HepG2 (cell line): Measurements from ENCODE around the gene ARHGEF26. TPM values are rescaled to one million over a fixed set of nuclear protein-coding genes. Genes with fewer than 3 reads are reported as not detected.

Source experiments
- E2F2 ChIP-seq: sonication (generic); formaldehyde crosslinking; IDR thresholded peaks from 2 replicates; pipeline ENCODE4 v1.4.0; 2020; ENCODE audit warnings: missing genetic modification reagents, borderline replicate concordance
- HMGXB4 ChIP-seq, 2 experiments: sonication (generic) in 1 of 2; formaldehyde crosslinking in 1 of 2; IDR thresholded peaks; 2 replicates each; pipeline versions ENCODE4 v1.4.0 to v1.6.1; 2018 to 2020; ENCODE audit warnings: missing genetic modification reagents in 2 of 2, borderline replicate concordance in 1 of 2, low read depth in 1 of 2, mild to moderate bottlenecking in 1 of 2, missing biosample characterization in 1 of 2
- MLX ChIP-seq: IDR thresholded peaks from 2 replicates; pipeline ENCODE4 v1.6.1; 2016
- MYPOP ChIP-seq: sonication (generic); formaldehyde crosslinking; IDR thresholded peaks from 2 replicates; pipeline ENCODE4 v1.8.1; 2023; ENCODE audit warnings: mild to moderate bottlenecking, moderate library complexity, missing genetic modification reagents
- SAP130 ChIP-seq: IDR thresholded peaks from 2 replicates; pipeline ENCODE4 v1.6.1; 2016; ENCODE audit warnings: low read depth
- TBX2 ChIP-seq: sonication (generic); formaldehyde crosslinking; IDR thresholded peaks from 2 replicates; pipeline ENCODE4 v1.5.0; 2020; ENCODE audit warnings: missing genetic modification reagents, mild to moderate bottlenecking, borderline replicate concordance
- ZBTB39 ChIP-seq: sonication (generic); formaldehyde crosslinking; IDR thresholded peaks from 2 replicates; pipeline ENCODE4 v1.5.0; 2020; ENCODE audit warnings: missing genetic modification reagents
- ZBTB7A ChIP-seq: sonication (generic); formaldehyde crosslinking; IDR thresholded peaks from 2 replicates; pipeline ENCODE4 v1.8.0; 2022; ENCODE audit warnings: mild to moderate bottlenecking, missing genetic modification reagents
- ZBTB7B ChIP-seq: sonication (generic); formaldehyde crosslinking; IDR thresholded peaks from 2 replicates; pipeline ENCODE4 v1.4.0; 2020; ENCODE audit warnings: missing genetic modification reagents
- ZNF280B ChIP-seq: sonication (generic); formaldehyde crosslinking; IDR thresholded peaks from 2 replicates; pipeline ENCODE4 v1.5.0; 2020; ENCODE audit warnings: missing genetic modification reagents, mild to moderate bottlenecking, borderline replicate concordance
- ZNF292 ChIP-seq: sonication (generic); formaldehyde crosslinking; IDR thresholded peaks from 2 replicates; pipeline ENCODE4 v1.8.1; 2022; ENCODE audit warnings: mild to moderate bottlenecking, low read depth, missing genetic modification reagents, borderline replicate concordance
- ZNF567 ChIP-seq: sonication (generic); formaldehyde crosslinking; IDR thresholded peaks from 2 replicates; pipeline ENCODE4 v1.8.1; 2023; ENCODE audit warnings: mild to moderate bottlenecking, missing genetic modification reagents, borderline replicate concordance
- ZNF616 ChIP-seq: sonication (generic); formaldehyde crosslinking; IDR thresholded peaks from 2 replicates; pipeline ENCODE4 v1.5.0; 2020; ENCODE audit warnings: low read depth, mild to moderate bottlenecking, missing genetic modification reagents
- polyA plus RNA-seq, 8 experiments: library from polyadenylated mRNA; depleted of rRNA in 3 of 8; stranded (reverse) in 7 of 8; unstranded in 1 of 8; fragments of >200 nt; fragmentation: Illumina TruSeq in 4 of 8; extraction: Trizol in 4 of 8; gene quantifications; 2 replicates each; pipeline versions ENCODE4 v1.2.1 to v1.2.3, GENCODE V29; 2011 to 2016; ENCODE audit warnings: low read depth in 4 of 8, missing spikeins in 1 of 8, mixed read lengths in 1 of 8; ENCODE audit not compliant: insufficient read depth in 1 of 8
- total RNA-seq, 5 experiments: library from RNA; depleted of rRNA; stranded (reverse); fragments of >200 nt; fragmentation: Illumina TruSeq; extraction: Trizol; gene quantifications; 2 replicates each; pipeline ENCODE4 v1.2.3, GENCODE V29; 2016; ENCODE audit warnings: low read depth in 1 of 5

ARHGEF26 gene
- total and polyA plus RNA-seq, 2 of the 13 experiments (the other 11 are each of a cell fraction or from before 2014, with no cell fraction given): 0.74 to 6.1 TPM

GRCh38 chr3:154121701-154122551 is 736 bp downstream of the ARHGEF26 start (continued):
- TF ChIP-seq MYPOP (CRISPR knock-in tag) (peak; percentile 61; the same call in 1 of the 2 replicates), TBX2 (CRISPR knock-in tag) (0 out of 2 replicates have a peak, but pooled peaks have one; percentile 19), ZNF567 (CRISPR knock-in tag) (no peak), MLX (CRISPR knock-in tag) (no peak), ZNF616 (CRISPR knock-in tag) (no peak), ZBTB7B (CRISPR knock-in tag) (0 out of 2 replicates have a peak, but pooled peaks have one; percentile 18), ZBTB7A (CRISPR knock-in tag) (0 out of 2 replicates have a peak, but pooled peaks have one; percentile 26), ZNF292 (CRISPR knock-in tag) (peak; percentile 46; the same call in 1 of the 2 replicates), HMGXB4 (CRISPR knock-in tag; IDR thresholded peaks at IDR 0.05; ENCODE audit: borderline replicate concordance in 1 of 2, low read depth in 1 of 2) (peak in 1 of 2 experiments; percentile 3; a peak in 1 of 4 replicates), SAP130 (CRISPR knock-in tag) (peak; percentile 32; the same call in 1 of the 2 replicates), ZBTB39 (CRISPR knock-in tag) (0 out of 2 replicates have a peak, but pooled peaks have one; percentile 11), E2F2 (CRISPR knock-in tag) (no peak), ZNF280B (peak; percentile 56; the same call in 1 of the 2 replicates)
